ENCODE data around the gene MAML2. TPM values are rescaled to one million over a fixed set of nuclear protein-coding genes. Genes with fewer than 3 reads are reported as not detected.

The MAML2 gene
- total RNA-seq, 4 donors from 2014 or later, result 4.7 to 21.7 (median 7.3) TPM

DNA sequence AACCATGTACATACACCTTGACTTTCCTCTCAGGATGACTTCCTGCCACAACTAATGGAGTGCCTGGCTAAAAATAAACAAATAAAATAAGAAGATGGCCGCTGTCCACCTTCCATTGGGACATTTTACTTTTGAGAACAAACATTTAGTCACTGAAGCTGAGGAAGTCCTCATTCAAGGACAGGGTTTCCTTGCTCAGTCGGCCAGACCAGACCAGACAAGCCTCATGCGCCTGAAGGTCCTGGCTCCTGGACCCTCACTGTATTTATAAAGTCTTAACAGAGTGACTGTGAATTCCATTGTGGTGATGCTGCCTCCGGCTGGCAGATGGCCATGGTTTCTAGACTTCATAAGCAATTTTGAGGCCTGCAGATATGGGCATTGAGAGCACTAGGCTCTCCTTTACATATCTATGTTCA, 114.5 kb downstream of the MAML2 start:
- intact Hi-C loops (cut with DNase I), result no loop called here
- peak overlapping the region; percentile 52 to 82 (median 72) for H3K27ac ChIP-seq
- WGBS, 2 donors, result 17 to 21% methylated on average over 4 of the region's 4 CpGs

DNA sequence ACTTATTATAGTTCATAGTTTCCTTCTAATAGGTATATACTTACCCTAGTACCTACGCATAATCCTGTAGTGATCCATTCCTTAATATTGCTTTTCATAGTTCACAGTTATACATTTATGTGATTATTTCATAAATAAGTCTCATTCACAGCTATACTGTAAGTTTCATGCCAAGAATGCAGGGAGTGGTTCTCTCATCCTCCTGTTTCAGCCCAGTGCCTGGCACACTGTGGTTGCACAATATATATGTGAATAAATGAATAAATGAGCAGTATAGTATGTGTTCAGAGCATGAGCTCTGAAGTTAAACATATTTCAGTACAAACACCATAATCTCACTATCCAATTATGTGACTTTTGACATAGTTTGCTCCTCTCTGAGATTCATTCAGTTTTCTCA, 115.8 kb downstream of the MAML2 start:
- TF ChIP-seq POLR2A (IDR thresholded peaks at IDR 0.05) (no peak), CTCF (IDR thresholded peaks at IDR 0.05) (no peak)
- no peak for DNase-seq
- no peak overlapping the region for H3K4me3 ChIP-seq
- H3K27me3 ChIP-seq, result no peaks in the 10 kb centered on the region
- H3K9me3 ChIP-seq, result no peaks in the 10 kb centered on the region
- H3K4me1 ChIP-seq, result peaks cover 18 to 45% (median 27%) of the 10 kb centered on the region in 3 donors
- WGBS, 2 donors, result 61 to 70% methylated on average over 1 of the region's 1 CpG
- intact Hi-C loops (cut with DNase I), result no loop called here
- peak overlapping the region in 3 of 4 donors; percentile 32 to 74 (median 71) for H3K27ac ChIP-seq
- H3K36me3 ChIP-seq, result no peaks in the 10 kb centered on the region

More for the DNA sequence above, 114.5 kb downstream of the MAML2 start:
- Histone ChIP-seq H3K4me1 (peaks cover 18 to 45% (median 27%) of the 10 kb centered on the region in 3 donors), H3K9me3 (no peaks in the 10 kb centered on the region), H3K27me3 (no peaks in the 10 kb centered on the region), H3K4me3 (no peak overlapping the region), H3K36me3 (no peaks in the 10 kb centered on the region)
- no peak for DNase-seq
- TF ChIP-seq POLR2A (IDR thresholded peaks at IDR 0.05) (no peak), CTCF (IDR thresholded peaks at IDR 0.05) (no peak)

DNA sequence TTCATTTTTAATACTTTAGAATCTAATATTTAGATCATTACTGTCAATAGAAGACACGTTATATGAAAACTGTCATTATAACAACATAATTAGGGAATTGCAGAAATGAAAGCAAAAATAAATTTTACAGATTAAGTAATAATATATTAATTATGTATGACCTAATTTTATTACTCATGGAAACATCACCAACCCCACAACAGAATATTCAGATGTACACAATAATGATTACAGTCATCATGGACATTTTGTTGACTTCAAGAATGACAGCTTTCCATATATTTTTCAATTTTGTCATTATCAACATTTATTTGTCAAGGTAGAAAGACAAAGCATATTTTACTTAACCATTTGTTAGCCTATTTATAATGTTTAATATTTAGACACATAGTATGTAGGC, 119.9 kb downstream of the MAML2 start:
- no peak for TF ChIP-seq POLR2A (IDR thresholded peaks at IDR 0.05)
- TF ChIP-seq CTCF (IDR thresholded peaks at IDR 0.05), result no peak
- no peak overlapping the region for H3K27ac ChIP-seq
- WGBS, 2 donors, result 78 to 93% methylated on average over 1 of the region's 1 CpG
- H3K4me1 ChIP-seq, result peaks cover 4 to 57% (median 26%) of the 10 kb centered on the region in 3 donors
- intact Hi-C loops (cut with DNase I), result no loop called here
- no peak for DNase-seq
- H3K27me3 ChIP-seq, result no peaks in the 10 kb centered on the region
- no peaks in the 10 kb centered on the region for H3K36me3 ChIP-seq
- no peaks in the 10 kb centered on the region for H3K9me3 ChIP-seq
- no peak overlapping the region for H3K4me3 ChIP-seq

DNA sequence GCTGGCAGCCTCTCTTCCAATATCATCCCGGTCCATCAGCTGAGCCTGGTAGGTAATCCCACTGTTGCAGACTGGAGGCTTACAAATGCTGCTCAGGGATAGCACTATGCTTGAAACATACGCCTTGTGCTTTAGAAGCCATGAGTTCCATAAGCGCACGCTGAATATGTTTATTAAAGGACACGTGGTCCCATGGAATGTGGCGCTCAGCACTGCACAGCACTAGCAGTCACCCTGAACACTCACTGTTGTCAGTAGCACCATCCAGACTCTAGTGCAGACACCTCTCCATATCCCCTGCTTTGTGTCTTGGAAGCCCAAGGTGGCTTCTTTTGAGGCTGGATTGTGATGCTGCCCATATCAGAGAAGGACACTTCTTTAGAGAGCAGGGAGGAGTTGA, 120.9 kb downstream of the MAML2 start:
- Histone ChIP-seq H3K27me3 (no peaks in the 10 kb centered on the region), H3K4me3 (no peak overlapping the region), H3K4me1 (peaks cover 0 to 57% (median 16%) of the 10 kb centered on the region in 3 donors), H3K27ac (no peak overlapping the region), H3K36me3 (no peaks in the 10 kb centered on the region), H3K9me3 (no peaks in the 10 kb centered on the region)
- intact Hi-C loops (cut with DNase I), result no loop called here
- TF ChIP-seq POLR2A (IDR thresholded peaks at IDR 0.05) (no peak), CTCF (IDR thresholded peaks at IDR 0.05) (no peak)
- 87 to 92% methylated on average over 6 of the region's 6 CpGs for WGBS, 2 donors
- no peak for DNase-seq

DNA sequence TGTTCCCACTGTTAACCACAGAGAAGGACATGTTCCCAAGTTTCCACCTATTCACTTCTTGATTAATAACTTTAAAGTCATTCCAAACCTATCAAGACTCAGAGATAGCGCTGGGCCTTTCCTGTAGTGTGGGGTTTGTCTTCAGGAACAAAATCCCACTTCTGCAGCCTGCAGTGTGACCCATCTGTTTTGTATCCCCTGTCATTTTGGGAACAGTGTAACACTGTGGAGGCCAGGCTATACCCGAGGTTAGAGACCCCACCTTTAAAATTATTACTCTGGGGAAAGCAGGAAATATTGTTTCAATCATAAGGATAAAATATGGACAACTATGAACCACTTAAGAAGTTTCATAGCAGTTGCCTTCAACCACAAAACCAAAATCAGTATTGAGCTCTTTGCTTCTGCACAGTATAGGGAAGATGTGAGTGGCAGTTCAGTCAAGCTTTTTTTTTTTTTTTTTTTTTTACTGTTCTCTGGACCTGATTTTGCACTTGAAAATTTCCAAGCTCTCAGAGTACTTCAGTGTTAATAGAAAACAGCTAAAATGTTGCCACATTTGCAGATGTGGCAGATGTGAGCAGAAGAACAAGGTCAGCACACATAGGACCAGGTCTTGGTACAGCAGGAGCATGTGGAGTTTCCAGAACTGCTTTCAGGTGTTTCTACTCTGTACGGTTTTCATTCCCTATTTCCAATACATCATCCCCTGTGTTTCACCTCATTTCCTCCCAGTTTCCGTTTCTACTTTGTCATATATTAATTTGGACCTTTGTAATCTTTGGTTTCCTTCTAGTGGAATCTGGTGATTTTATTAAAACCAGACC, 121.5 kb downstream of the MAML2 start:
- intact Hi-C loops (cut with DNase I), result no loop called here
- H3K27me3 ChIP-seq, result no peaks in the 10 kb centered on the region
- TF ChIP-seq CTCF (IDR thresholded peaks at IDR 0.05) (no peak), POLR2A (IDR thresholded peaks at IDR 0.05) (no peak)
- no peak overlapping the region for H3K27ac ChIP-seq
- no peaks in the 10 kb centered on the region for H3K36me3 ChIP-seq
- 55 to 66% methylated on average over 4 of the region's 4 CpGs for WGBS, 2 donors
- DNase-seq, result no peak
- H3K9me3 ChIP-seq, result no peaks in the 10 kb centered on the region
- peaks cover 0 to 57% (median 19%) of the 10 kb centered on the region in 3 donors for H3K4me1 ChIP-seq
- no peak overlapping the region for H3K4me3 ChIP-seq

Measured in esophagus squamous epithelium (tissue), 5 donors.